Stimulated activated effector memory CD8-positive, alpha-beta T cell treated with anti-CD3 and anti-CD28 coated beads, Interleukin-12 subunit alpha, Interleukin-12 subunit beta, amount 100 ng/mL, for 72 hours (primary cell): ENCODE results near the gene IGIP.

Source experiments
- ATAC-seq: fragments of 150-1000 bp; cut with Tn5 transposase; 2 replicates; pipeline ENCODE4 v1.10.0; 2021
- DNase-seq, 2 donors: peaks; one replicate each; pipeline ENCODE4 v3.0.0; 2021 to 2022; ENCODE audit warnings: low spot score in 2 of 2
- H3K27ac Mint-ChIP-seq: one replicate; pipeline ENCODE4 v1.8.0; 2022; ENCODE audit warnings: mild to moderate bottlenecking, mixed read lengths
- H3K36me3 Mint-ChIP-seq: one replicate; pipeline ENCODE4 v1.8.0; 2022; ENCODE audit warnings: mild to moderate bottlenecking, mixed read lengths
- H3K4me1 Mint-ChIP-seq: one replicate; pipeline ENCODE4 v1.8.0; 2022; ENCODE audit warnings: mixed read lengths
- H3K4me3 Mint-ChIP-seq: one replicate; pipeline ENCODE4 v1.8.0; 2022; ENCODE audit warnings: mild to moderate bottlenecking, mixed read lengths
- H3K9me3 Mint-ChIP-seq: one replicate; pipeline ENCODE4 v1.8.0; 2022; ENCODE audit warnings: mixed read lengths

IGIP gene

GRCh38 chr5:140162275-140162674 lies 36.5 kb downstream of the IGIP start:
- Mint-ChIP-seq H3K9me3 (no peaks in the 10 kb centered on the region), H3K36me3 (no peaks in the 10 kb centered on the region), H3K4me3 (no peak overlapping the region), H3K27ac (no peak overlapping the region), H3K4me1 (peaks cover 2% of the 10 kb centered on the region)
- ATAC-seq (no peak), DNase-seq (no peak)

- no peak overlapping the region for H3K27ac Mint-ChIP-seq
- H3K4me1 Mint-ChIP-seq = no peaks in the 10 kb centered on the region
- H3K36me3 Mint-ChIP-seq = no peaks in the 10 kb centered on the region
- ATAC-seq (no peak), DNase-seq (no peak)
- H3K9me3 Mint-ChIP-seq = no peaks in the 10 kb centered on the region
- H3K4me3 Mint-ChIP-seq = no peak overlapping the region
Observed at GRCh38 chr5:140162781-140163180, 37.0 kb downstream of the IGIP start.

- Mint-ChIP-seq H3K4me3 (no peak overlapping the region), H3K27ac (no peak overlapping the region), H3K9me3 (no peaks in the 10 kb centered on the region), H3K4me1 (no peaks in the 10 kb centered on the region), H3K36me3 (no peaks in the 10 kb centered on the region)
- ATAC-seq = no peak
- no peak for DNase-seq
Observed at GRCh38 chr5:140165101-140165922, 39.6 kb downstream of the IGIP start.

GRCh38 chr5:140165923-140166270 lies 40.2 kb downstream of the IGIP start:
- no peaks in the 10 kb centered on the region for H3K9me3 Mint-ChIP-seq
- H3K4me1 Mint-ChIP-seq = no peaks in the 10 kb centered on the region
- peak overlapping the region; percentile 52 for H3K27ac Mint-ChIP-seq
- DNase-seq = no peak
- no peaks in the 10 kb centered on the region for H3K36me3 Mint-ChIP-seq
- ATAC-seq = no peak
- no peak overlapping the region for H3K4me3 Mint-ChIP-seq

GRCh38 chr5:140166911-140167310 lies 41.2 kb downstream of the IGIP start:
- H3K27ac Mint-ChIP-seq = no peak overlapping the region

GRCh38 chr5:140168371-140168770 lies 42.6 kb downstream of the IGIP start:
- Mint-ChIP-seq H3K27ac (no peak overlapping the region), H3K9me3 (no peaks in the 10 kb centered on the region), H3K4me1 (no peaks in the 10 kb centered on the region), H3K36me3 (no peaks in the 10 kb centered on the region), H3K4me3 (no peak overlapping the region)
- DNase-seq (no peak), ATAC-seq (no peak)

More at GRCh38 chr5:140166911-140167310, 41.2 kb downstream of the IGIP start:
- Mint-ChIP-seq H3K9me3 (no peaks in the 10 kb centered on the region), H3K4me1 (no peaks in the 10 kb centered on the region), H3K4me3 (no peak overlapping the region), H3K36me3 (no peaks in the 10 kb centered on the region)
- ATAC-seq (no peak), DNase-seq (no peak)

- ATAC-seq = no peak
- Mint-ChIP-seq H3K4me3 (no peak overlapping the region), H3K4me1 (peaks cover 5% of the 10 kb centered on the region), H3K36me3 (no peaks in the 10 kb centered on the region), H3K9me3 (no peaks in the 10 kb centered on the region), H3K27ac (no peak overlapping the region)
- no peak for DNase-seq
Observed at GRCh38 chr5:140169410-140169809, 43.7 kb downstream of the IGIP start.

- Mint-ChIP-seq H3K27ac (no peak overlapping the region), H3K4me1 (peaks cover 14% of the 10 kb centered on the region)
- ATAC-seq = no peak
Observed at GRCh38 chr5:140172483-140172882, 46.7 kb downstream of the IGIP start.

GRCh38 chr5:140174014-140174413 lies 48.3 kb downstream of the IGIP start:
- Mint-ChIP-seq H3K4me1 (peaks cover 14% of the 10 kb centered on the region), H3K36me3 (peaks cover 5% of the 10 kb centered on the region), H3K9me3 (no peaks in the 10 kb centered on the region), H3K27ac (peak overlapping the region; percentile 89), H3K4me3 (peak overlapping the region; percentile 89)
- ATAC-seq (no peak), DNase-seq (no peak)

More at GRCh38 chr5:140172483-140172882, 46.7 kb downstream of the IGIP start:
- Mint-ChIP-seq H3K36me3 (peaks cover 5% of the 10 kb centered on the region), H3K4me3 (no peak overlapping the region), H3K9me3 (no peaks in the 10 kb centered on the region)
- no peak for DNase-seq

- H3K27ac Mint-ChIP-seq = peak within 1 kb of the TSS; percentile 89
Observed at GRCh38 chr5:140174465-140175366, 49.0 kb downstream of the IGIP start, which contains the start of gene CYSTM1. CYSTM1 (plus strand) TSS chr5:140175188; CDS start chr5:140194466, 19,278 bp downstream.

GRCh38 chr5:140175367-140176030 lies 49.8 kb downstream of the IGIP start:
- DNase-seq (peak; percentile 47 to 83), ATAC-seq (peak; percentile 75)
- H3K4me1 Mint-ChIP-seq = peaks cover 14% of the 10 kb centered on the region
- peak overlapping the region; percentile 89 for H3K4me3 Mint-ChIP-seq
- H3K27ac Mint-ChIP-seq = peak overlapping the region; percentile 89
- no peaks in the 10 kb centered on the region for H3K9me3 Mint-ChIP-seq
- peaks cover 5% of the 10 kb centered on the region for H3K36me3 Mint-ChIP-seq

More at GRCh38 chr5:140174465-140175366, 49.0 kb downstream of the IGIP start, which contains the start of gene CYSTM1:
- H3K4me1 Mint-ChIP-seq = peaks cover 14% of the 10 kb centered on the region
- peak within 1 kb of the TSS; percentile 89 for H3K4me3 Mint-ChIP-seq
- peak; percentile 95 for ATAC-seq
- H3K36me3 Mint-ChIP-seq = peaks cover 5% of the 10 kb centered on the region
- peak; percentile 92 to 95 for DNase-seq
- no peaks in the 10 kb centered on the region for H3K9me3 Mint-ChIP-seq

- peak overlapping the region; percentile 89 for H3K4me3 Mint-ChIP-seq
- no peaks in the 10 kb centered on the region for H3K9me3 Mint-ChIP-seq
- H3K36me3 Mint-ChIP-seq = peaks cover 5% of the 10 kb centered on the region
- H3K27ac Mint-ChIP-seq = peak overlapping the region; percentile 89
- peaks cover 14% of the 10 kb centered on the region for H3K4me1 Mint-ChIP-seq
- DNase-seq (no peak), ATAC-seq (no peak)
Observed at GRCh38 chr5:140176031-140176387, 50.3 kb downstream of the IGIP start.

- DNase-seq (no peak), ATAC-seq (no peak)
- Mint-ChIP-seq H3K9me3 (no peaks in the 10 kb centered on the region), H3K4me3 (no peak overlapping the region), H3K27ac (no peak overlapping the region), H3K36me3 (peaks cover 5% of the 10 kb centered on the region), H3K4me1 (peaks cover 14% of the 10 kb centered on the region)
Observed at GRCh38 chr5:140178086-140178410, 52.3 kb downstream of the IGIP start.

GRCh38 chr5:140178482-140179116 lies 52.9 kb downstream of the IGIP start:
- DNase-seq (no peak), ATAC-seq (no peak)
- Mint-ChIP-seq H3K27ac (no peak overlapping the region), H3K36me3 (peaks cover 5% of the 10 kb centered on the region), H3K9me3 (no peaks in the 10 kb centered on the region), H3K4me3 (no peak overlapping the region), H3K4me1 (peaks cover 14% of the 10 kb centered on the region)
